Measurements from ENCODE around the gene AGAP1. TPM values are rescaled to one million over a fixed set of nuclear protein-coding genes. Genes with fewer than 3 reads are reported as not detected.

The AGAP1 gene
- total RNA-seq, 2 donors from 2014 or later, result 32.8 to 34.7 TPM

GRCh38 chr2:235599596-235600338 lies 105.9 kb downstream of the AGAP1 start:
- Mint-ChIP-seq H3K27me3 (ENCODE audit: insufficient read depth) (no peaks in the 10 kb centered on the region), H3K4me1 (peaks cover 19% of the 10 kb centered on the region)

GRCh38 chr2:235600406-235600805 lies 106.6 kb downstream of the AGAP1 start:
- Mint-ChIP-seq H3K4me3 (no peak overlapping the region), H3K9me3 (peaks cover 18% of the 10 kb centered on the region), H3K27me3 (ENCODE audit: insufficient read depth) (no peaks in the 10 kb centered on the region), H3K27ac (no peak overlapping the region), H3K4me1 (peaks cover 17% of the 10 kb centered on the region), H3K36me3 (ENCODE audit: low read depth) (peaks cover 7% of the 10 kb centered on the region)
- no peak for DNase-seq
- Histone ChIP-seq H3K36me3 (ENCODE audit: control insufficient read depth, insufficient read depth, low read length) (no peaks in the 10 kb centered on the region), H3K4me1 (ENCODE audit: control insufficient read depth, insufficient read depth, low read length) (no peaks in the 10 kb centered on the region), H3K4me3 (ENCODE audit: low read length) (no peak overlapping the region), H3K27ac (ENCODE audit: low read depth, low read length) (no peak overlapping the region), H3K9ac (ENCODE audit: extremely low read depth, low read length, poor library complexity, severe bottlenecking) (no peak overlapping the region), H3K27me3 (ENCODE audit: control insufficient read depth, insufficient read depth, low read length, poor library complexity, severe bottlenecking) (no peaks in the 10 kb centered on the region), H3K9me3 (ENCODE audit: control insufficient read depth, low read length) (no peaks in the 10 kb centered on the region)
- 93 to 95% methylated on average over 3 to 4 of the region's 4 CpGs for WGBS, 2 experiments (ENCODE audit: insufficient coverage in 1 of 2, insufficient read length in 1 of 2)
- TF ChIP-seq CTCF (conservative IDR thresholded peaks at IDR 0.05), result no peak

More at GRCh38 chr2:235599596-235600338, 105.9 kb downstream of the AGAP1 start:
- Mint-ChIP-seq H3K36me3 (ENCODE audit: low read depth) (peaks cover 7% of the 10 kb centered on the region), H3K27ac (no peak overlapping the region), H3K9me3 (peaks cover 18% of the 10 kb centered on the region), H3K4me3 (no peak overlapping the region)
- no peak overlapping the region for H3K4me3 ChIP-seq (ENCODE audit: low read length)
- no peaks in the 10 kb centered on the region for H3K36me3 ChIP-seq (ENCODE audit: control insufficient read depth, insufficient read depth, low read length)
- no peaks in the 10 kb centered on the region for H3K4me1 ChIP-seq (ENCODE audit: control insufficient read depth, insufficient read depth, low read length)
- no peak overlapping the region for H3K9ac ChIP-seq (ENCODE audit: extremely low read depth, low read length, poor library complexity, severe bottlenecking)
- 92 to 97% methylated on average over 15 to 16 of the region's 16 CpGs for WGBS, 2 experiments (ENCODE audit: insufficient coverage in 1 of 2, insufficient read length in 1 of 2)
- H3K27me3 ChIP-seq (ENCODE audit: control insufficient read depth, insufficient read depth, low read length, poor library complexity, severe bottlenecking), result no peaks in the 10 kb centered on the region
- no peak overlapping the region for H3K27ac ChIP-seq (ENCODE audit: low read depth, low read length)
- TF ChIP-seq CTCF (conservative IDR thresholded peaks at IDR 0.05), result no peak
- DNase-seq, result no peak
- no peaks in the 10 kb centered on the region for H3K9me3 ChIP-seq (ENCODE audit: control insufficient read depth, low read length)

- H3K4me1 ChIP-seq (ENCODE audit: control insufficient read depth, insufficient read depth, low read length), result no peaks in the 10 kb centered on the region
- peaks cover 18% of the 10 kb centered on the region for H3K9me3 Mint-ChIP-seq
- peaks cover 14% of the 10 kb centered on the region for H3K4me1 Mint-ChIP-seq
- no peaks in the 10 kb centered on the region for H3K9me3 ChIP-seq (ENCODE audit: control insufficient read depth, low read length)
- no peak overlapping the region for H3K9ac ChIP-seq (ENCODE audit: extremely low read depth, low read length, poor library complexity, severe bottlenecking)
- no peak overlapping the region for H3K27ac ChIP-seq (ENCODE audit: low read depth, low read length)
- DNase-seq, result no peak
- WGBS, 2 experiments (ENCODE audit: insufficient coverage in 1 of 2, insufficient read length in 1 of 2), result 89 to 100% methylated on average over 3 to 5 of the region's 5 CpGs
- TF ChIP-seq CTCF (conservative IDR thresholded peaks at IDR 0.05), result no peak
- H3K27ac Mint-ChIP-seq, result no peak overlapping the region
- H3K27me3 ChIP-seq (ENCODE audit: control insufficient read depth, insufficient read depth, low read length, poor library complexity, severe bottlenecking), result no peaks in the 10 kb centered on the region
- H3K4me3 ChIP-seq (ENCODE audit: low read length), result no peak overlapping the region
- no peaks in the 10 kb centered on the region for H3K36me3 ChIP-seq (ENCODE audit: control insufficient read depth, insufficient read depth, low read length)
- H3K4me3 Mint-ChIP-seq, result no peak overlapping the region
- H3K36me3 Mint-ChIP-seq (ENCODE audit: low read depth), result peaks cover 7% of the 10 kb centered on the region
- H3K27me3 Mint-ChIP-seq (ENCODE audit: insufficient read depth), result no peaks in the 10 kb centered on the region
Measured at GRCh38 chr2:235600926-235601325, 107.1 kb downstream of the AGAP1 start.

All from endodermal cell (in vitro differentiated cells).